ENCODE data around the gene BAHCC1.

BAHCC1 gene

DNA sequence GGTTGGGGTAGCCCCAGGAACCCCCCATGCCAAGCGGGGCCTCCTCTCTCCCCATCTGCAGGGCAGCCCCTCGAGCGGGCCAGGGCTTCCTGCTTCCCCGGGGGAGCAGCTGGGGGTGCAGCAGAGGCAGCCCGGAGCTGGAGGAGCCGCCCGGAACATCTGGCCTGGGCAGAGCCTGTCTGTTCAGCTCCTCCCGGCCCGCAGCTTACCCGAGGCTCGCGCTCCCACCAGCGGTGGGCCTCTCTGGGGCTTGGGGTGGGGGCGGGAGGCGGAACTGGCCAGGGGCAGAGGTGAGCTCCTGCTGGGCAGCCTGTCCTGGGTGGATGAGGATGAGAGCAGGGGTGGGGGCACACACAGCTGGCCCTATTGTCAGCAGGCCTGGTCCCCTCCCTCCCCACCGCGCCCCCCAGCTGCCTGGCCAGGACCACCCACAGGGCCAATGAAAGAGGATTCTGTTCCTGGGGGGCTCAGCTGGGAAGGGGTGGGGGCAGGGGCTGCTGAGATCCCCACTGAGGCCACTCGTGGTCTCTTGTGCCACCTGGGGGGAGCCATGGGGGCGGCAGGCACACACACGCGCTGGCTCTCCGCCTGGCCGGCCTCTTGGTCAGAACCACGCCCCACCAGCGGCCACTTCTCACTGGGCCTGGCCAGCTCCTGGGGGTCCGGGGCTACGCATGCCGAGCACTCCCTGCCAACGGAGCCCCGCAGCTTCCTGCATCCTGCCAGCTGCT is 34.7 kb downstream of the BAHCC1 start:
- intact Hi-C loops (cut with DNase I), result no loop called here
- DNase-seq, result peak in 39 of 42 donors; percentile 31 to 83 (median 59)

DNA sequence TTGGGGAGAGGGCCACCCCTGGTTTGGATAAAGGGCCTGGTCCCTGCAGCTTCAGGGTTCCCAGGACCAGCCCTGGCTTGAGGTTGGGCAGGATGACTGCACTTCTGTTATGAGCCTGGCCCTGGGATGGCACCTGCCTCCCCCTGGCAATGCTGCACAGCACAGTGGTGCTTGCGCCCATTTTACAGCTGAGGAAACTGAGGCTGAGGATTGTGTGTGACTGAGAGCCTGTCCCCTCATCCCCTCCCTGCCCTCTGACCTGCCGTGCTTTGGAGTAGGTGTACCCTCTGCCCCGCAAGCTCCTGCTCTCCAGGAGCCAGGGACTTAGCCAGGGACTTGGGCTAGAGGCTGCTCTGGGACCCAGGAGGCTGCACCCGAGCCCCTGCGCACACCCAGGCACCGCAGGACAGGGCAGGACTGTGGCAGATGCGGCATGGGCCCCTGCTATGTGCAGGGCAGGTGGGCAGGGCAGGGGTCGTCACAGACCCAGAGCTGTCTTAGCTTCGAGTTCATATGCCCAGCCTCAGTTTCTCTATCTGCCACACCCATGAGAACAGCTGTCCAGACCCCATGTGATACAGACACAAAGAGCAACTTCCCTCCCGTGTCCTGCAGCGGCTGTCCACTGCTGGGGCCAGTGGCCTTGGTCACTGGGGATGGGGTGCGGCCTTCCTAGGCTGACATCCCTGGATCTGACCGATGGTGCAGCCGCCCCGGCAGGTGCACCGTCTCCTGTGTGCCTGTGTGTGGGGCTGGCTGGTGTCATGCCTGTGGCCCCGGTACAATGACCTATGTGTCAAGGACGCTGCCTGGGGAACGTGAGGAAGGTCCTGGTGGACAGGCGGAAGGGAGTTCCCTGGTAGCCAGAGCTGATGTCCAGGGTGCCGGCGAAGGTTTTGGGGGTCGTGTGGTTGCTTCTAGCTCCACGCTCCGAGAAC is 36.6 kb downstream of the BAHCC1 start:
- DNase-seq, result no peak
- intact Hi-C loops (cut with DNase I), result no loop called here

DNA sequence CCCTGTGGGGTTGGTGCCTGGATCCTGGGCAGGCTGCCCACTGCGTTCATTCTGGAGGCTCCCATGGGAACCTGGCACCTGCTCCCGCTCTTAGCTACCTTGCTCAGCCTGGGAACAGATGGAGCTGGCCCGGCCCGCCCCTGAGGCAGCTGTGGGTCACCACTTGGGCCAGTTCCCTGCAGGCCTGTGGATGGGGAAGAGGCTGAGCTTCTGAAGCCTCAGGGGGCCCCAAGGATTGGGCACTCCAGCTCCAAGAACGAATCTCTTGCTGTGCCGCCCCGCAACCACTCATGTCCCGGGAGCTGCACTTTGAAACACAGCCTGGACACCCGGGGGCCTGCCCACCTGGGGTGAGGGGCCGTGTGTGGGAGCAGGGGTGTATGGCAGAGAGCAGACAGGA is 37.7 kb downstream of the BAHCC1 start:
- peak in 8 of 42 donors; percentile 23 to 57 (median 44) for DNase-seq
- intact Hi-C loops (cut with DNase I), result no loop called here

DNA sequence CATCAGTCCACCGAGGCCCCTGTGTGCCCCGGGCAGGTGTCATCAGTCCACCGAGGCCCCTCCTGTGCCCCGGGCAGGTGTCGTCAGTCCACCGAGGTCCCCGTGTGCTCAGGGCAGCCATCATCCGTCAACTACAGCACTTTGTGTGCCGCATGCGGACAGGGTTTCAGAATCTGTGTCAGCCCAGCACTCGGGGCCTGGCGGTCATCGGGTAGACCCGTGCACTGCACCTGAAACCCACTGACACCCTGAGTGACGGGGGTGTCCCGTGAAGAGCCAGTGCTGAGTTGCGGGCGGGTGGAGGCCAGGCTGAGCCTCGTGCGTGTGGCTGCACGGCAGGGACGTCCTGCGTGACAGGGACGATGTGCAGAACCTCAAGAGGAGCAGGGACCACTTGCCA is 38.4 kb downstream of the BAHCC1 start:
- intact Hi-C loops (cut with DNase I), result no loop called here
- no peak for DNase-seq

DNA sequence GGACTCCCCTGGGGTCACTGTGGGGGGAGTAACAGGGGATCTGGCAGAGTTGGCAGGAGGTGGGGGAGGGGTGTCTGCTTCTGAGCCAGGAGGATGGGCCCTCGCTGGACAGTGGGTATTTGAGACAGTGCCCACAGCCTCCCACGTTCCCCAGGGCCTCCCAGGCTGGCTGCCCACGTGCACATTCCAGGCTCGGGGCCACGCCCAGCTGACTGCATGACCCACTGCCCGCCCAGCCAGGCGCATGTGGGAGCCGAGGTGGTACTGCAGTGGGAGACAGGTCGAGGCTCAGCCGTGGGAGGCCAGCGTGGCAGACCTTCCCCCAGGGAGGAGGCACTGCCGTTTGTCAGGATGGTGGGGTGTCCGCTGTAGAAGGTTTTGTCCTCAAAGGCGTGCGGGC is 38.8 kb downstream of the BAHCC1 start:
- intact Hi-C loops (cut with DNase I), result no loop called here
- no peak for DNase-seq

DNA sequence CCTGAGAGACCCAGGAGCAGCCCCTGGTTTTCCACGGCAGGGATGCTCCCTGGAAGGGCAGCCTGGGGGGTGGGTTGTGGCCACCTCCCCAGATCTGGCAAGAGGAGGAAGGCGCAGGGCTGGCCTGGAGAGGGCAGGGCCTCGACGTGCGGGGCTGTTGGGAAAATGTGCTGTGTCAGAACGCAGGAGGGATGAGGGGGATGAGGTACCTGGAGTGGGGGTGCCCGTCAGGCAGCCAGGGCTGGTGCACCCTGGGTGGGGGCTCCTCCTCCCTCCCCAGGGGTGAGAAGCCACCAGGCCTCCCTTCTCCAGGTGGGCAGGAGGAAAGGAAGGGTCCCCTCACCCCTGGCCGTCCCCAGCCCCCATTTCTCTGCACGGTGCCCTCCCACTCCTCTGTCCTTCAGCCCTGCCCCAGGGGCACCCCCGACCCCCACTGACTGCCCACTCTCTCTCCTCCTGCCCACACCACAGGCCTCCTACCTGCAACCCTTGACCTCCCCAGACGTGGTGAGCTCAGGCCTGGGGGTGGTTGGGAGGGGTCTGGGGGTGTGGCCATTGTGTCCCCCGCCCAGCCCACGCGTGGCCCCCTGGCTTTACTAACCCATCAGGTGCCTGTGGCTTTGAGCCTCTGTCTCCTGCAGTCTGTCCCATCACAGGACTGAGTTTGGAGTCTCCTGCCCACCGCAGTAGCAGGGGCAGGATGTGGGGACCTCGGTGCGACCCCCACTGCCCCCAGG is 39.6 kb downstream of the BAHCC1 start:
- DNase-seq, result no peak
- intact Hi-C loops (cut with DNase I), result no loop called here

DNA sequence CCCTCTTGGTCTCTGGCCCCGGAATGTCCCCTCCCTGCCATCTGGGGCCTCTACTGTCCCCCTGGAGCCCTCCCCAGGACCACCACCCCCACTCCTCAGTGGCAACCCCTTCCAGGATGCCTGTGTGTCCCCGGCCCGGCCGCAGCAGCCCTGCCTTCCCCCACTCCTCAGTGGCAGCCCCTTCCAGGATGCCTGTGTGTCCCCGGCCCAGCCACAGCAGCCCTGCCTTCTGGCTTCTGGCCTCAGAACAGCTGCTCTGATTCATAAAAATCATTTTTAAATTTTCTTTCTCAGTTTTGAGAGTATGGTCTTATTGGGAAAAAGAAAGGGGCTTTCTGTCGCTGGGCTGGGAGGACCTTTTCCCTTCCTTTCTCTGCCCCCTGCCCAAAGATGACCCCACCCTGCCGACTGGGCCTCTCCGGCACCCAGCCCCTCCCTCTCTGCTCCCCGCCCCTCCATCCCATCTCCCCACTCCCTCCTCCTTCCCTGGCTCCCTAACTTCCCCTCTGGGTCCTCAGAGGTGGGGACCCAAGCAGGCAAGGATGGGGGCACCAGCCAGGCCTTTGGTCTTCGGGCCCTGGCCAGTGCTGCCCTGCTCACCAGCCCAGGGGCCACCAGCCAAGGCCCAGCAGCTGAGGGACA is 40.5 kb downstream of the BAHCC1 start:
- intact Hi-C loops (cut with DNase I), result no loop called here
- no peak for DNase-seq

DNA sequence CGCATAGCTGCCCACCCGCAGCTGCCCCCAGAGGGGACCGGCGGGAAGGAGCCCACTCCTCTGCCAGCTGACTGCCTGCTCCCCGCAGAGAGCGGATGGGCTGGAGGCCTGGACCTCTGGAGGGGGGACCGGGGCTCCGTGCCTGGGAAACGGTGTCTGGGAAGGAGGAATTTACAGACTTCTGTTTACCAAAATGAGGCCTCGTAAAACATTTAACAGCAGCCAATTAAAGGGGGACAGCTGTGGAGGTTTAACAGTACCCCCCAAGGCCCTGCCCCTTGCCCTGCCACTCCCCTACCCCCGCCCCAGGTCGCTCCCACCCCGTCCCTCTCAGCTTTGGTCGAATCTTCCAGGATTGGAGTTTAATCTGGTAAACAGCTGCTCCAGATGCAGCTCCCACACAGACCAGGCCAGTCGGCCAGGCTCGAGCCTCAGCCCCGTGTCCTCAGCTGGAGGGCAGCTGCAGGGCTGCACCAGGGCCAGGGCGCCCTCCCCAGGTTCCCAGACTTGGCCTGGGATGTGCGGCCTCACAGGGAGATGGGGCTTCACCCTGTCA is 41.1 kb downstream of the BAHCC1 start:
- intact Hi-C loops (cut with DNase I), result no loop called here
- DNase-seq, result no peak

DNA sequence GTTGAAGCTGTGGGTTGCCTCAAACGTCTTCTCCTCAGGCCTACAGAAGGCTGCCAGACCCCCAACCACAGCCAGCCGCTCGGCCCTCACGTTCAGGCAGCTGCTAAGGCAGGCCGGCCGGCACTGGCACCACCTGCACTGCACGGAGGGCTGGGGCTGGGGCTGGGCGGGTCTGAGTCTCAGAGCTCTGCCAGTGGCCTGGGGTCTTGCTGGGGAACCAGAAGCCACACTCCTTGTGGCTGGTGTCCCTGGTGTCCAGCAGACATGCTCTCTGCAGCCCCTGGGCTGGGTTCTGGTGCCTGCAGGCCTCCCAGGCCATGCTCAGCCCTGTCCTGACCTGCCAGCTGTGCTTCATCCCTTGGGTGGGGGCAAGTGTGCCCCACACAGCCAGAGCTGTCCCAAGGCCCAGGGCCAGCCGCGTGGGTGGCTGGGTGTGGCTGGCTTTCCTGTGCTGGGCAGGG is 42.0 kb downstream of the BAHCC1 start:
- no peak for DNase-seq
- intact Hi-C loops (cut with DNase I), result no loop called here

DNA sequence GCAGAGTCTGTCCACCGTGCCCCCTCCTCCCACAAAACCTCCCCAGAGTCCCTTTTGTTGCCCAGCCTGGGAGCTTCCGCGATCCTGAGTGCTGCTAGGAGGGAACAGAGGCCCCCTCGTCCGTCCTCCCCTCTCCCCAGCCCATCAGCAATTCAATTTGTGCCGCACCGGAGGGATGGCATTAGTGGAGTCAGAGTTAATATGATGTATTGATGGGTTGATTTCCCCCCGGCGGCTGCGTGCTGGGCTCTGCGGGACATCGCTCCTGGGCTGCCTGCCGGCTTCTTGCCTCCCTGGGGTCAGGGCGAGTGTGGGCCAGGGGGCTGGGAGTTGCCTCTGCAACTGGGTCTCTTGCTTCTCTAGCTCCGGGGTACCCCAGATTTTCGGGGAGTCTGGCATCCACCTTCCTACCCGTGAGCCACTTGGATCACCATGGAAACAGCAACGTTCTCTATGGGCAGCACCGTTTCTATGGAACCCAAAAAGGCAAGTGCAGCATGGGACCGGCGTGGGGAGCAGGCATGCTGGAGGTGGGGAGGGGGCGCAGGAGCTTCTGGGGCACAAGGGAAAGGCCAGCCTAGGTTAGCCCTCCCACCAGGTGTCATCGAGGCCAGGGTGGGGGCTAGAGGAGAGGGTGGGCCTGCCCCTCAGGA is 42.9 kb downstream of the BAHCC1 start:
- intact Hi-C loops (cut with DNase I), result no loop called here
- DNase-seq, result peak in 25 of 42 donors; percentile 24 to 77 (median 45)

DNA sequence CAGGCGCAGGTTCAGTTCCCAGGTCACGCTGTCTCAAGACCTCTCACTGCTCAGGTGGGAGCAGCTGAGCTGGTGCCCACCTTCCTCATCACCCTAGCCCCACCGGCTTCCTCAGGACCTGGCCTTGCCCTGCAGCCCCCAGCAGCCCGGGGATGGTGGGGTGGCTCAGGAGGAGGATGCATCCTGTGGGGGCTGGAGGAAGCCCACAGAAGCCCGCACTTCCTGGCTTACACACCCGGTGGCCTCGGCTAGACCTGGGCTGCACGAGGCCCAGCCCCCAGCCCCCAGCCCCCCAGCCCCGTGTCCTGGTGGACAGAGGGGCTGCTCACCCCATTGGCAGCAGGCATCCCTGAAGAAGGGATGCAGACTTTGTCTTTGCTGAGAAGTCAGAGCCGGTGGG is 43.4 kb downstream of the BAHCC1 start:
- intact Hi-C loops (cut with DNase I), result no loop called here
- no peak for DNase-seq

DNA sequence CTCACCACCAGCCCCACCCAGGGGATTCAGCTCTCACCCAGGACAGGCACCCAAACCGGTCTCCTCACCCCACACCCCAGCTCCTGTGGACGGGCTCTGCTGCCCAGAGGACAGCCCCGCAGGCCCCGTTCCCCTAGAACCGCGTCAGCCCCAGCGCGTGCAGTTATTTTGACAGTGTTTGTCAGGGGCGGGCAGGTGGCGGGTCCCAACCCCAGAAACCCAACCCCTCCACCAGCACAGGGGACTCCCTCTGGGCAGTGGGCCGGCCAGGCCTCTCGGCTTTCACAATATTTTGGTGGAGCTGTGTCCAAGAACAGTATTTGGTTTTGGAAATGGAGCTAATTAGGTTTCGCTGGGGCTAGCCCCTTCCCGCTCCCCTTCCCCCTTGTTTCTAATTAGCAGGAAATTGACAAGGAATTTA is 44.8 kb downstream of the BAHCC1 start:
- intact Hi-C loops (cut with DNase I), result no loop called here
- no peak for DNase-seq

DNA sequence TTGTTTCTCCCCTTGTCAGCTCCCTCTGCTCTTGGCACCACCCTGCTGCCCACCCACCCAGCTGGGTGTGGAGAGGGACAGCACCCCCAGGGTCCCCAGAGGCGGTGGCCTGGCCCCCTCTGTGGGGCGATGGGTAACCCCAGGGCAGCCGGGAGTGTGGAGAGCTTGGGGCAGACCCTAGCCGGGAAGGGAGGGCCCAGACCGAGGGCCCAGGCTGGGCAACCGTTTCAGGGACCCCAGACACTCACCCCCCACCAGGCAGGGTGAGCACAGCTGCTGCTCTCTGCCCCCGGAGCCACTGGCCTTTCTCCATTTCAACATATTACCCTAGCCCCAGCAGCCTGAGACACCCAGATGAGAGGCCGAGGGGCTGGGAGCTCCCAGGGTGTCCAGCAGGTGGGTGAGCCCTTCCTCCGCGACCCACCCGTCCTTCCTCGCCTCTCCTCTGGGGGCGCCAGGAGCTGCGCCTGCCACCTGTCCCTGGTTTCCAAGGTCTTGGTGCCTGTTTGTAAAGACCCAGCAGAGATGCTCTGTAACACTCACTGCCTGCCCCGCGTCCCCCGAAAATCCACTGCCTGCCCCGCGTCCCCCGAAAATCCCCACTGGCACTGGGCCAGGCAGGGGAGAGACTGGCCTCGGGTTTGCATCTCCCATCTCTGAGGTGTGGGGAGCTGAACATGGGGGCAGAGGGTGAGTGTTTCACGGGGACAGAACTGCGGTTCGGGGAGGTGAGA is 45.4 kb downstream of the BAHCC1 start:
- no peak for DNase-seq
- intact Hi-C loops (cut with DNase I), result no loop called here

DNA sequence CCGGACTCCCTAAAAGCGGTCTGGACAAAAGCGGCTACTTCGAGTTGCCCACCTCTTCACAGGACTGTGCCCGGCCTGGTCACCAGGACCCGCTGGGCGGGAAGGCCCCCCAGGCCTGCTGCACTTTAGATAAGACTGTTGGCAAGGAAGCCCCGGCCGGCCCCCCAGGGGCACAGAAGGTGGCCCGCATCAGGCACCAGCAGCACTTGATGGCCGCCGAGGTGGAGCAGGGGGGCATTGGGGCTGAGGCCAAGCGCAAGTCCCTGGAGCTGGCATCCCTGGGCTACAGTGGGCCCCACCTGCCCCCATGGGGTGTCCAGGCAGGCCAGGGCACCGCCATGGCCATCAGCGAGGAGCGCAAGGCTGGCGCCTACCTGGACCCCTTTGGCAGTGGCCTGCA is 47.5 kb downstream of the BAHCC1 start:
- DNase-seq, result no peak
- intact Hi-C loops (cut with DNase I), result no loop called here

DNA sequence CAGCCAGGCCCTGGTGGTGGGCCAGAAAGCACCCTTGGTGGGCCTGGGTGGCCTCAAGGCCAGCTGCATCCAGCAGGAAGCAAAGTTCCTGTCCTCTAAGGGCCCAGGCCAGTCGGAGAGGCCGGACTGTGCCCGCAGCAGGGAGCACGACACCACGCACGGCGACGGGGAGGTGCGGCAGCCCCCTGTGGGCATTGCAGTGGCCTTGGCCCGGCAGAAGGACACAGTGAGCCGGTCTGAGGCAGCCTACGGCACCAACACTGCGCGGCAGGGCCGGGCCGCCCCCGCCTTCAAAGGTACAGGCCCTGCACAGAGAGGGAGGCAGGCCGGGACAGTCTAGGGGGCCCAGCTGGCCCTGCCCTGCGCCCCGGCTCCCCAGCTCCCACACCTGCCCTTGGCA is 48.0 kb downstream of the BAHCC1 start:
- no peak for DNase-seq
- intact Hi-C loops (cut with DNase I), result no loop called here

DNA sequence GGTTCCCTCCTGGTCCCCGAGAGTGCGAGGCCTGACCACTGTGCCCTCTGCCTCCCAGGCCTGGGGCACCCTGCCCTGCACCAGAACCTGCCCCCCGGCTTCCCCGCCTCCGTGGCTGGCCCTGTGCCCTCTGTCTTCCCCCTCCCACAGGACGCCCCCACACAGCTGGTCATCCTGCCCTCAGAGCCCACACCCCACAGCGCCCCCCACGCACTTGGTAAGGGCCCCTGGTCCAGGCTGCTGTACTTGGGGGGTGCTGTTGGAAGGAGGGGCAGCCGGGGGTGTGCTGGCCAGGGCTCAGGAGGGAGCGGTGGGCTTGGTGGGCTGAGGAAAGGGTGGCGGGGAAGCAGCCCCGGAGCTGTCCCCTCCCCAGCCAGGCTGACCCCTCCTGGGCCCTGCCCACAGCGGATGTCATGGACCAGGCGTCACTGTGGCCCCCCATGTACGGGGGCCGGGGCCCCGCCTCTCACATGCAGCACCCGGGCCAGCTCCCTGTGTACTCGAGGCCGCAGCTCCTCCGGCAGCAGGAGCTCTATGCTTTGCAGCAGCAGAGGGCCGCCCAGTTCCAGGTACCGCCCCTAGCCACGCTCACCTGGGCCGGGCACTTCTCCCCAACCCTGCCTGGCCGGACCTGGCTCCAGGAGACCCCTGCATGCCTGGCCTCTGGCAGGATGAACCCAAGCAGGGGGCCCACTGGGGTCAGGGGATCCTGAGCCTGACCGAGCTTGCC is 49.5 kb downstream of the BAHCC1 start:
- DNase-seq, result no peak
- intact Hi-C loops (cut with DNase I), result no loop called here

All from head of caudate nucleus (tissue), 42 donors.